Amygdala (tissue), 56 donors: ENCODE results near the gene RASSF3.
"Not testable (repeated sequence)": the region's sequence is repeated elsewhere in the genome, so short reads cannot be mapped to it uniquely, and the experiment has no call there.

Experiments
- DNase-seq, 56 donors: peaks; one replicate each; lab custom pipeline; 2025; lab: John Stamatoyannopoulos, UW

Gene RASSF3, protein sequence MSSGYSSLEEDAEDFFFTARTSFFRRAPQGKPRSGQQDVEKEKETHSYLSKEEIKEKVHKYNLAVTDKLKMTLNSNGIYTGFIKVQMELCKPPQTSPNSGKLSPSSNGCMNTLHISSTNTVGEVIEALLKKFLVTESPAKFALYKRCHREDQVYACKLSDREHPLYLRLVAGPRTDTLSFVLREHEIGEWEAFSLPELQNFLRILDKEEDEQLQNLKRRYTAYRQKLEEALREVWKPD

DNA sequence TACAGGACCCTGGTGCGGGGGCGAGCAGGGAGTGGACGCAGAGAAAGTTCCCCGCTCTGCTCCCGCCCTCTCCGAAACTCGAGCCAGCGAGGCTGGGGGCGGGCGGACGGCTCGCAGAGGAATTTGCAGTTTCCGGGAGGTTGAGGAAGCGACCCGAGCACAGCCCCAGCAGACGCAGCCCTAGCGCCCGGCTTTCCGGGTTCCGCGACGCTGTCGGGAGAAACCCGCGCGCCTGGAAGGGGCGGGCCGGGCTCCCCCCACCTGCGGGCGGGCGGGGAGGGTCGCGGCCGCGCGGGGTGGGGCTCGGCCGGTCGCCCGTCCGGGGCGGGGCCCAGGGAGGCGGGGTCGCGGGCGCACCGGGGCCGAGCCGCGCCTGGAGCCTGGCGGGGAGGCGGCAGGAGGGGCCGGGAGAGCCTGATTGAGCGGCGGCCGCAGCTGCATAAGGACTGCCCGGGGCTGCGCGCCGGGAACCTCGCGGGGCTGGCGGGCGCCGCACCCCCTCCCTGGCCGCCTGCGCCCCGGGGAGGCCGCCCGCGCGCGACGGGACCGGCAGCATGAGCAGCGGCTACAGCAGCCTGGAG, at the start of gene RASSF3:
TSS of gene RASSF3 (plus strand) at position 417 of the 581 bp plus-strand sequence. CDS start at position 555, 138 bp downstream.
- DNase-seq, result peak in 29 of 56 donors; percentile 6 to 67 (median 34)

DNA sequence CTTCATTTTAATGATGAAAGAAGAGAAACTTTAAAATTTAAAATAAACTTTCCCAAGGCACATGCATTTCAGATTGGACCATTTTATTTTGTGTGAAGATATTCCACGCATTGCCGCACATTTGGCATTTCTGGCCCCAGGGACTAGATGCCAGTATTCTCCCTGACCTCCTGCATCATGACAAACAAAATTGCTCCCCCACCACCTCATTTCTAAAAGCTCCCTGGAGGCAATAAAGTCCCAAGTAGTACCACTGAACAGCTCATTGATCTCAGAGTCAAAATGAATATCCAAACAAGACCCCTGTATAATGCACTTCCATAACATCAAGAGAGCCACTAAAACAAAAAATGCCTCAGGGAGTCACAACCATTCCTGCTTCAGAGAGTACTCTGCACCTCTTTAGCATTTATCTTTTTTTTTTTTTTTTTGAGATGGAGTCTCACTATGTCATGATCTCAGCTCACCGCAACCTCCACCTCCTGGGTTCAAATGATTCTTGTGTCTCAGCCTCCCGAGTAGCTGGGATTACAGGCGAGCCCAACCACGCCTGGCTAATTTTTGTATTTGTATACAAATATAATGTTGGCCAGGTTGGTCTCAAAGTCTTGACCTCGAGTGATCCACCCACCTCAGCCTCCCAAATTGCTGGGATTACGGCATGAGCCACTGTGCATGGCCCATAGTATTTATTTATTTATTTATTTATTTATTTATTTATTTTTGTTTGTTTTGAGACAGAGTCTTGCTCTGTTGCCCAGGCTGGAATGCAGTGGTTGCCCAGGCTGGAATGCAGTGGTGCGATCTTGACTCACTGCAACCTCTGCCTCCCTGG, 48.8 kb upstream of the RASSF3 start:
- DNase-seq, result no peak

DNA sequence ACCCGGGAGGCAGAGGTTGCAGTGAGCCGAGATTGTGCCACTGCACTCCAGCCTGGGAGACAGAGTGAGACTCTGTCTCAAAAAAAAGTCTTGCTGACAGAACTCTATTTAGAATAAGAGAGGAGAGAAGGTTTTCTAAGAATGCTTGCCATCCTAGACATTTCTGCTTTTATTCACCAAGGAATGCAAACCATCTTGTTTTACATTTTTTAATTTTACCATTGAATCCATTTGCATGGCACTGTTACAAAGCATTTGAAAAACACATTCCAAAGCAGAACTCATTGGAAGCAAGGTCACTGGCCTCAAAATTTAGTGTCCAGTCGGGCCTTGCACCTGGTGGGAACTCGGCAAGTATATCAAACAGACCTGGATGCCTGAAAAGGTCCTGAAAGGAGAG, 44.2 kb upstream of the RASSF3 start:
- DNase-seq, result no peak

DNA sequence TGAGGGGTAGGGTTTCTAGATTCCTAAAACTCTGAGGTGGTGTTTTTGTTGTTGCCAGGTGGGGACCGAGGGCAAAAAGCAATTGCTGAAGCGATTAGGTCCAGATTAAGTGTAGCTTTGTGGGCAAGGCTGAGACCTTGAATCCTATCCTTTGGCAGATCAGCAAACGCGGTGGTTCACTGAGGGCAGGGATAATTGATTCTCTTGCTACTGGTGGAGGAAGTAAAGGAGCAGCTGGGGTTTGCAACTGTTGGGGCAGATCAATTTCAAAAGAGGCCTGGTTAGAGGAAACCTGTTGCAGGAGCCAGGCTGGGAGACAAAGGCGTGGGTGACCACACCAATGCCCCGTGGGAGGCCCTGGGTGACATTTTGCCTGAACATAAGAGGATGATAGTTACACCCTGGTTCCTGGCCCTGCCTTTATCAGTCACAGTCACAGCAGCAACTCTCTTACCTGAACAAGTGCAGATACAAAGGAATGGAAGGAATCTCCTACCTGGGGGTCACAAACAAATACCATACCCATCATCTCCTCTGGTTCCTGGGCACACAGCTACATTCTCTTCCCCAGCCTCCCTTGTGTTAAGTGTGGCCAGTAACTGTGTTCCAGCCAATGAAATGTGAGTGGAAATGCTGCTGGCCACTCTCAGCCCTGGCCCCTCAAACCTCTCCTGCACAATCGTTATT, 43.3 kb upstream of the RASSF3 start:
- DNase-seq, result no peak

DNA sequence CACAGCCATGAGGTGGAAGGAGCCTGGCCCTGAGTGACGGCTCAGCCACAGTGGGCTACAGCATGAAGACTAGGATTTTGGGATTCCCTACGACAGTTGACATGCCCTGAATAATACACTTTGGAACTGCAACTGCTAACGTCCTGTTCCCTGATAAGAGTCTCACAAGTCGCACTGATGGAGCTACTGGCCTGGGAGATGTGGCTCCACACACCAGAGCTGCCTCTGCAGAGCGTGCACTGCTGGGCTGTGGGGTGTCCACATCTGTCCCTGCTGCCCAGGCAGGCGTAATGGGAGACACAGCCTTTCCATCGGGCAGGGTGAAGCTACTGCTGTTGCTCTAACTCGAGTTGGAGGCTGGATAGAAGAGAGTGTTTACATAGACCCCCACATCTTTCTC, 42.7 kb upstream of the RASSF3 start:
- DNase-seq, result no peak

DNA sequence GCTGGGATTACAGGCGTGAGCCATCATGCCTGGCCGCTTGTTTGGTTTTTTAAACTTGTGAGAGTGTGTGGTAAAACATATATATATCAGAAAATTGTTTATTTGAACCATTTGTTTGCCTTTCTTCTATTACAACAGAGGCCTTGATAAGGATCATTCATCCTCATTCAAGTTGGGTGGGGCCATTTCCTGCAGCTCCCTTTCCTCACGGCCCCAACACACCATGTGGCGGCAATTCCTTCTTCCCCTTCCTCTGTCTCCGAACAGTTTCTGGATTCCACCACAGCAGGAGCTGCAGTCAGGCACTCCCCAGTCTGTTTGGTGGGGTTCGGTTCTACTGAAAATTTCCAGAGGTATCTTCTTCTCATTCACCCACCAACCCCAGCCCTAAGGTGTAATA, 42.0 kb upstream of the RASSF3 start:
- no peak for DNase-seq

DNA sequence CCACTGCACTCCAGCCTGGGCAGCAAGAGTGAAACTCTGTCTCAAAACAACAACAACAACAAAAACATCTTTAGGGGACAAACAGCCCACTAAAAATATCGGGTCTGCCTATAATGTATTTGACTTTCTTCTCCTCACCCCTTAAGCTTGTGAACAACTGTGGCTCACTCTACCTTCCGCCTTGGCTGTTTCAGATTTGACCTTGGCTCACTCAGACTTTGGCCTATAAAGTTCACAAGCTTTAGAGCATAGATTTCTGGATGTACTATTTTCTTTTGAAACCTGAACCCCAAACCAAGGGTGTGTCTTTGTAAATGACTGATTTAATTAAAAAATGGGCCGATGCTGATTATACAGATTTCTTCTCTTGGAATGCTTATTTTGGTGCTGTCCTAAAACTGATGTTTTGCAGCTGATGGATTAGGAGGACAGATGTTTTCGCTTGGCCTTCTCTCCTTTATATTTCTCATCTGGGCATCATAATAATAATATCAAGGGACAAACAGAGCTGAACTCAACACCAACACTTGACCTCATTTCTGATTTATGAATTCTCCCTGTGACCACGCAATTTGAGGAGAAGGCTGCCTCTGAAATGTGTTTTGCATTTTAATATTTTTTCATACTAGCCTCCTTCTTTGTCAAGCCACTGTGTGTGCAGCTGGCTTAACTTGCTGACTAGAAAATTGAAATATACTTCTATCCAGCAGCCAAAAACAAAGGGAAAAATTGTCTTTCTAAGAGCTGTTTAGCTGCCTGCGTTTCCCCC, 40.2 kb upstream of the RASSF3 start:
- DNase-seq, result peak in 1 of 56 donors; percentile 7

DNA sequence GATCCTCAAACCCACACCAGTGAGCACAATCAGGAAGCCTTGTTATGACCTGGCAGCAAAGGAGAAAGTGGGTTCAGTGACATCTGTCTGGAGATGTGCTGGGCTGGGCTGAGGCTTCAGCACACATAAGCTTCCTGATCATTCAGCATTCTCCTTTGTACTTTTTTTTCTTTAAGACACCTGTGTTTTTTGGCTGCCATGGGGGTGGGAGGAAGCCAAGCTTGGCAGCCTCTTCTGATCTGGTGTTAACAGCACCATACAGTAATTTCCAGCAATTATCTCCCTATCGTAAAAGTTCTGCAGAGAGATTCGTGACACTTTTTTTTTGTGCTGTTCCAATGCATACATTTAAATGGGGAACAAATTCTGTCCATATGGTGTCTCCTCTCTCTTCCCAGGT, 38.9 kb upstream of the RASSF3 start:
- DNase-seq, result no peak

DNA sequence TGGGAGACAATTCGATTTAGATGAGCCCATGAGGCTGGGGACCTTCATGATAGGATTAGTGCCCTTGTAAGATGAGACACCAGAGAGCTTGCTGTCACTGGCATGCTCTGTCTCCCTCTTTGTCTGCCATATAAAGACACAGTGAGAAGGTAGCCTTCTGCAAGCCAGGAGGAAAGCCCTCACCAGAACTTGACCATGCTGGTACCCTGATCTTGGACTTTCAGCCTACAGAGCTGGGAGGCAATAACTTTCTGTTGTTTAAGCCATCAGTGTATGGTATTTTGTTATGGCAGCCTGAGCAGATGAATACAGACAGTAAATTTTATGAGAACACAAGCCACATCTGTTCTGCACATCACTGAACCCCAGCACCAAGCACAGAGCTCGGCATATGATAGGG, 38.1 kb upstream of the RASSF3 start:
- DNase-seq, result no peak

DNA sequence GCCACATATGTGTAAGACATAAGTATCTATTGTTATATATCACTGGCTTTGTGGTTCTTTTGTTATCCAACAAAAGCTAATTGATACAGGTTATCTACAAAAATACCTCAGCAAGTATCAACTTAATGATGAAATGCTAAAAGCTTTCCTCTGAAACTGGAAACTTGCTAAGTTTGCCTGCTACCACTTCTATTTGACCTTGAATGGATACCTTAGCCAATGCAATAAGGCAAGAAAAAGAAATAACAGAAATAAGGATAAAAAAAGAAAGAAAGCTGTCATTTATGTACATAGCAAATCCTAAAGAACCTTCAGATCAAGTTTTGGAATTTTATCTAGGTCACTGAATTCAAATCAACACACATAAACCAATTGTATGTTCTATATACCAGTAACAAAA, 35.5 kb upstream of the RASSF3 start:
- no peak for DNase-seq

DNA sequence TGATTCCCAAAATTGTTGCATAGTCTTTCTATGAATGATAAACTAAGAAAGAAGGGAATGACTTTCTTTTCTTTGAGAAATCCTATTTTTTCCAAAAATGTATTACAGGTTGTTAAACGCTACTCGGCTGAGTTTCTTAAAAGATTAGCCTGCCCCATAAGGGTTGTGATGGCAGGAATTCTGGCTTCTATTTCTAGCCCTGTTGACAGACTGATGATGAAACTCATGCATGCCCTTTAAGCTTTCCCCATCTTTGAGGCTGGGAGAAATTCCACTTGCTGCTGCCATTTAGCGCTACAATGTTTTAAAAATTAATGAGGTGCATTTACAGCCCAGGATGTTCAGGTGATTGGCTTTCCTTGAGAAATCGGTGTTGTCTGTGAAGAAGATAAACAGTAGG, 33.2 kb upstream of the RASSF3 start:
- DNase-seq, result no peak

DNA sequence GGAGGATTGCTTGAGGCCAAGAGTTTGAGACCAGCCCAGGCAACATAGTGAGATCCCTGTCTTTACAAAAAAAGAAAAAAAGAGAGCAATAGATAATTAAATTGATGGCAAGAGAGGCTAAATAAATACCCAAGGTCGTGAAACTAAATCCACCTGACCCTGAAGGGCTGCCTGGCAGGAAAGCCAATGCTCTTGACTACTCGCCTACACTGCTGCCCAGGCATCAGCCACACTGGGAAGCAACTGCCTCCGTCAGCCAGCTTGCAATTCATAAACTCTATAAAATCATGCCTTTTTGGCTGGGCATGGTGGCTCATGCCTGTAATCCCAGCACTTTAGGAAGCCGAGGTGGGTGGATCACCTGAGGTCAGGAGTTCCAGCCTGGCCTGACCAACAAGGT, 31.7 kb upstream of the RASSF3 start:
- no peak for DNase-seq

DNA sequence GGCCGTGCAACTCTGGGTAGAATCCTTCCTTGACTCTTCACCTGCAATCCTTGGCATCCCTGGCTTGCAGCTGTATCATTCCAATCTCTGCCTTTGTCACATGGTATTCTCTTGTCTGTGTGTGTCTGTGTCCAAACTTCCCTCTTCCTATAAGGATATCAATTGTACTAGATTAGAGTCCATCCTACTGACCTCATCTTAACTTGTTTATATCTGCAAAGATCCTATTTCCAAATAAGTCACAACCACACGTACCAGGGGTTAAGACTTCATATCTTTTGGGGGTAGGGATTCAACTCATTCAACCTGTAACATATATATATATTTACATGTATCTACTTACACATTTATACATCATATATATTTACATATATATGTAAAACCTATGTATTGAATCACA, 29.6 kb upstream of the RASSF3 start:
- no peak for DNase-seq

DNA sequence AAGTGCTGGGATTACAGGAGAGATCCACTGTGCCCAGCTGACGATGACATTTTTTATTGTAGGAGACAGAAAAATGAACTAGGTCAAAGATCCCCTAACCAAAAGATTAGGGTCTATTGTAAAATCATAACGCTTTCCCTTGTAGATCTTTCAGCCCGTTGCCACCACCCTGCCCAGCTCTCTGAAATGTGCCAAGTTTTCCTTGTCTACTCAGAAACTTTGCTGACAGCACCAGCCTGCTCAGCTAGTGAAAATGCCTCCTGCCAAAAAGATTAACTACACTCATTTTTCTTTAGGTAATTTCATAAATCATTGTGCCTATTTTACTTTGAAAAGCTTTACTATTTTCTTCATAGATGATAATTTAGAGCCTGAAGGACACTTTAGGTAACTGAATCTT, 28.2 kb upstream of the RASSF3 start:
- DNase-seq, result no peak

DNA sequence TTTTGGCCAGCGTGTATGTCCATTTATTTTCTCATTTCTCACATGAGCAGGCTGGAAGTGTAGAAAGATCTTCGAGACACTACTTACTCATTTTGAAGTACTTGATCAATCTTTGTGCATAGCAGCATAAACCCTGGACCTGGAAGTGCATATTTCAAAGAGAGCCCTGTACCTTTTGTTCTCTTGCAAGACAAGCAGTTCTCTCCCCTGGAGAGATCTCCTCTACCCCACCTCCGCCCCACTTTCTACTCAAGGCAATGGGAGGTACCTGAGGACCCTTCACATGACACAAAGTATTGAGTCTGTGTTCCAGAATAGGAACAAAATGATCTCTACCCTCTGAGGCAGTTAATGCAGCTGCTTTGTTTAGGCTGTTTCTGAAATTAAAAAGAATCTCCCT, 27.4 kb upstream of the RASSF3 start:
- no peak for DNase-seq

DNA sequence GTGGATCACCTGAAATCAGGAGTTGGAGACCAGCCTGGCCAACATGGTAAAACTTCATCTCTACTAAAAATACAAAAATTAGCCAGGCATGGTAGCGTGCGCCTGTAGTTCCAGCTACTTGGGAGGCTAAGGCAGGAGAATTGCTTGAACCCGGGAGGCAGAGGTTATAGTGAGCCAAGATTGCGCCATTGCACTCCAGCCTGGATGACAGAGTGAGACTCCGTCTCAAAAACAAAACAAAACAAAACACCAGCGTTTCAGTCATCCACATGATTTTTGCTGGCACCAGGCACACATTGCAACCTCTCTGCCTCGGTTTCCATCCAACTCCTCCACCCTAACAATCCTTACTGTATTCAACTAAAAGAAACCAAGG, 26.9 kb upstream of the RASSF3 start:
- not testable (repeated sequence) for DNase-seq

DNA sequence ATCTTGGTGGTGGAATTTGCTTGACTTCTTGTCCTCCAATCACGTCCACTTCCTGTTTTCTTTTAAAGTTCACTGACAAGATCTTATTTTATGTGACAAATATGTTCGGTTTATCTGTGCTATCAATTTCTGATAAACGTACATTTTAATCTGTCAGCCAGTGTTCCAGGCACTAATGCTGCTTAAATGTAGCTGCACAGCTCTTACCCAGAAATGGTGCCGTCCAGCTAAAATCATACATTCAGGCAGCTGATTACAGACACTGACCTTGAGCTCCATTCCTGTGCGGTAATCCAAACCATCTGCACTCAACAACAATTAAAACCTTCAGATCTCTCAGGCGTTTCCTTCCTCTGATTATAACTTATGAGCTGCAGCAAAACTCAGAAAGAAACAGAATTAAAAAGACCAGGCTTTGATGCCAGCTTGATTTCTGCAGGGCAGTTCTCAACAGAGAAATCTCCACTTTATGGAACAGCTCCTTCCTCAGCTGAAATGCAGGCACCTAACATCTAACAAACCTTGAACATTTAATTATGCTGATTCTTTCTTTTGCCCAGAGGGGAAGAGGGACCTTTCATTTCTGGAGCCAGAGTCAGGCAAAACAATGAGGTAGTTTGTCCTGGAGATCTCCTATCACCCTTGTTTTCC, 26.4 kb upstream of the RASSF3 start:
- no peak for DNase-seq

DNA sequence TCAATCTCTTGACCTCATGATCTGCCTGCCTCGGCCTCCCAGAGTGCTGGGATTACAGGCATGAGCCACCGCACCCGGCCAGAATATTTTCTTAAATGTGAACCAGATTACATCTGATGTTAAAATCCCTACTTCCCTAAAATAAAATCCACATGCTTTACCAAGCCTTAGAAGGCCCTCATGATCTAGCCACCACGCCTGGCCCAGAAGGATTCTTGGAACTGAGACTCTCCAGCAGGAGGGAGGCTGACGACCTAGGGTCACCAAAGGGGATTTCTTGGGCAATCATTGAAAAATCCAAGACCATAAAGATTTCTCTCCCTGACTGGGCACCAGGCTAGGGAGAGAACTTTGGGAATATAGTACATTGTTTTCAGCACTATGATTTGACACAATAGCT, 25.2 kb upstream of the RASSF3 start:
- DNase-seq, result no peak

DNA sequence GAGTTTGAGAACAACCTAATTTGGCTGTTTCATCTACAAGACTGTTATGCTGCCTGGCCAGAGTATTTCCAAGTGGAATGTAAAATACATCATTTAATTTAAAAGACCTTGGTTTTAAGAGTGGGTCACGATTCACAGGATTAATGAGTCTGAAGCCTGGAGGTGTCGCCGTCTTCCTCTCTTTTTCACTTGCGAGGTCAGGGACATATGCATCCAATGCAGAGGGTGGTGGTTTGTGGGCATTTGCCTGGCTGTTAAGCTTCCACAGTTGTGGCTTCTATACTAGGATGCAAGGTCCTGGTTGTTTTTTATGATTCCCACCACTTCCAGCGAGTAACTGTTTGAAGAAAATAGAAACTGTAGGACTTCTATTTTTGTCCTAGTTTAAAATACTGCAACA, 22.8 kb upstream of the RASSF3 start:
- DNase-seq, result no peak

DNA sequence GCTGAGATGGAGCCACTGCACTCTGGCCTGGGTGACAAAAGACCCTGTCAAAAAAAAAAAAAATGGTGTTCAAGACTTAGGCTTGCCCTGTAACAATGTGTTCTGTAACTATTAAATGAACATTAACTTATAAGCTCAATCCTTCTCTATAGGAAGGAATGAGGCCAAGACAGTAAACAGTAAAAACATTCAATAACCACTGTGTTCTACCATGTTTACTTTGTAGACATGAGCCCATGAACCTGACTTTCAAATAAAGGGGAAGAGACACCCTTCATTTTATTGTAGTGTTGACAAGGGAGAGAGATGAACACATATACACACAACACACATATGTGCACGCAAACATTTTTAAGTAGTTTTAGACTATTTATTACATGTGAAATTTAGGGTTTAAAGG, 20.1 kb upstream of the RASSF3 start:
- DNase-seq, result no peak
